Measurements from ENCODE around the gene ODF2L.

The ODF2L gene

DNA sequence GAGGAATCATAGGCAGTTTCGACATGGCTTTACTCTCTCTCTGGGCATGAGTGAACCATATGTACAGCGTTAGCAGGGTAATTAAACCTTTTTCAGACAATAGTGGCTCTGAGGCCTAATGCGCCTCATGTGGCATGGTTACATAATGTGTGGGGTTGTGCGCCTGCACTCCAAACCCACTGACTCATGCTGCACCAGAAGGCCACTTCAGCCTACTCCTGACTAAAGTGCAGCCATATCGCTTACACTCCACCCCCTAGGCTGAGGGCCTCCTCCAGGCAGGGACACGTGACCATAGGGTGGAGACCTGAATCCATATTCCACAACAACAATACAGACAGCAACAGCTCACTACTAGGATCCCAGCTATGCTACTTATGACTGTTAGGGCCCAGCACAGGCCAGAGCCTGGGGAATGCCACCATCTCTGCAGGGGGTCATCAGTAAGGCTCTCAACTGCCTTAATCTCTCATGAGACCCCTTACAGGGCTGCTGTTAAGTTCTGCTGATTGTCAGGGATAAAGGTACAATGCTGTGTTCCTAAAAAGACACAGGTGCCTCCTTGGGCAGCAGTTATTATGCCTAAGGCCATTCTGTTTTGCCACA is 13.4 kb upstream of the ODF2L start:
- H3K9ac ChIP-seq, result no peak overlapping the region
- no peaks in the 10 kb centered on the region for H3K27me3 ChIP-seq (ENCODE audit: insufficient read depth, low read depth)
- no peaks in the 10 kb centered on the region for H3K4me1 ChIP-seq (ENCODE audit: low read depth, poor library complexity, severe bottlenecking)
- H3K36me3 ChIP-seq (ENCODE audit: insufficient read depth), result no peaks in the 10 kb centered on the region
- TF ChIP-seq, protein P1, sequence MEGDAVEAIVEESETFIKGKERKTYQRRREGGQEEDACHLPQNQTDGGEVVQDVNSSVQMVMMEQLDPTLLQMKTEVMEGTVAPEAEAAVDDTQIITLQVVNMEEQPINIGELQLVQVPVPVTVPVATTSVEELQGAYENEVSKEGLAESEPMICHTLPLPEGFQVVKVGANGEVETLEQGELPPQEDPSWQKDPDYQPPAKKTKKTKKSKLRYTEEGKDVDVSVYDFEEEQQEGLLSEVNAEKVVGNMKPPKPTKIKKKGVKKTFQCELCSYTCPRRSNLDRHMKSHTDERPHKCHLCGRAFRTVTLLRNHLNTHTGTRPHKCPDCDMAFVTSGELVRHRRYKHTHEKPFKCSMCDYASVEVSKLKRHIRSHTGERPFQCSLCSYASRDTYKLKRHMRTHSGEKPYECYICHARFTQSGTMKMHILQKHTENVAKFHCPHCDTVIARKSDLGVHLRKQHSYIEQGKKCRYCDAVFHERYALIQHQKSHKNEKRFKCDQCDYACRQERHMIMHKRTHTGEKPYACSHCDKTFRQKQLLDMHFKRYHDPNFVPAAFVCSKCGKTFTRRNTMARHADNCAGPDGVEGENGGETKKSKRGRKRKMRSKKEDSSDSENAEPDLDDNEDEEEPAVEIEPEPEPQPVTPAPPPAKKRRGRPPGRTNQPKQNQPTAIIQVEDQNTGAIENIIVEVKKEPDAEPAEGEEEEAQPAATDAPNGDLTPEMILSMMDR (conservative IDR thresholded peaks at IDR 0.05; ENCODE audit: low read depth, low read length), result no peak
- no peak overlapping the region for H3K4me2 ChIP-seq
- no peak overlapping the region for H2AFZ ChIP-seq (ENCODE audit: low read depth)
- H4K20me1 ChIP-seq (ENCODE audit: insufficient read depth), result no peaks in the 10 kb centered on the region
- no peak overlapping the region for H3K27ac ChIP-seq
- no peak overlapping the region for H3K4me3 ChIP-seq (IDR thresholded peaks at IDR 0.05; ENCODE audit: insufficient read depth, low read depth, low read length)
- H3K79me2 ChIP-seq (ENCODE audit: insufficient read depth, low read depth), result no peaks in the 10 kb centered on the region

DNA sequence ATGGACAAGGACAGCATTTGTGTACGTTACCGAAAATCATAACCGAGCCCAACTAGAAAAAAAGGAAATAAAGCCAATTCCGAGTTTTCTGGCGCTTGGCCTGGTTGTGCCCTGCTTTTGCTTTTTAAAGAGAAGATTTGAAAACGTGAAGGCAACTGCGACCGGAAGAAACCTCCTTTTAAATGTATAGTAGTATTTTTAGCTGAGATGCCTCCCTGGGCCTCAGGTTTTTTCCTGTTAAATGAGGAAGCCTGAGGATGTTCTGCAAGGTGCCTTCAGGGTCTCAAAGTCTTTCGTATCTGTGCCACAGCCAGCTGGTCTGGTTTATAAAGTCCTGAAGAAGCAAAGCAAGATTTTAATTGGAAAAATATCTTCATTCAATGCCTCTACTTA is 371 bp upstream of the ODF2L start:
- Histone ChIP-seq H3K36me3 (ENCODE audit: insufficient read depth) (no peaks in the 10 kb centered on the region), H4K20me1 (ENCODE audit: insufficient read depth) (no peaks in the 10 kb centered on the region), H3K27ac (peak overlapping the region; percentile 20; the same call in 1 of the 2 replicates), H3K27me3 (ENCODE audit: insufficient read depth, low read depth) (no peaks in the 10 kb centered on the region), H3K4me1 (ENCODE audit: low read depth, poor library complexity, severe bottlenecking) (peaks cover 4% of the 10 kb centered on the region), H3K4me2 (peak overlapping the region; percentile 87), H3K9ac (peak overlapping the region; percentile 24; the same call in 1 of the 2 replicates), H2AFZ (ENCODE audit: low read depth) (peak overlapping the region; percentile 85), H3K79me2 (ENCODE audit: insufficient read depth, low read depth) (no peaks in the 10 kb centered on the region), H3K4me3 (IDR thresholded peaks at IDR 0.05; ENCODE audit: insufficient read depth, low read depth, low read length) (no peak overlapping the region)
- TF ChIP-seq, protein P1 (conservative IDR thresholded peaks at IDR 0.05; ENCODE audit: low read depth, low read length), result no peak

- H3K36me3 ChIP-seq (ENCODE audit: insufficient read depth), result no peaks in the 10 kb centered on the region
- no peak overlapping the region for H3K4me3 ChIP-seq (IDR thresholded peaks at IDR 0.05; ENCODE audit: insufficient read depth, low read depth, low read length)
- TF ChIP-seq, protein P1 (conservative IDR thresholded peaks at IDR 0.05; ENCODE audit: low read depth, low read length), result no peak
- H3K9ac ChIP-seq, result no peak overlapping the region
- no peaks in the 10 kb centered on the region for H4K20me1 ChIP-seq (ENCODE audit: insufficient read depth)
- H3K4me2 ChIP-seq, result no peak overlapping the region
- H3K27me3 ChIP-seq (ENCODE audit: insufficient read depth, low read depth), result no peaks in the 10 kb centered on the region
- no peak overlapping the region for H2AFZ ChIP-seq (ENCODE audit: low read depth)
- H3K79me2 ChIP-seq (ENCODE audit: insufficient read depth, low read depth), result no peaks in the 10 kb centered on the region
- H3K27ac ChIP-seq, result no peak overlapping the region
- peaks cover 9% of the 10 kb centered on the region for H3K4me1 ChIP-seq (ENCODE audit: low read depth, poor library complexity, severe bottlenecking)
Measured at GRCh38 chr1:86394416-86394815, 1.7 kb downstream of the ODF2L start.

- Histone ChIP-seq H4K20me1 (ENCODE audit: insufficient read depth) (no peaks in the 10 kb centered on the region), H3K36me3 (ENCODE audit: insufficient read depth) (no peaks in the 10 kb centered on the region), H3K27ac (peak overlapping the region; percentile 32; the same call in 1 of the 2 replicates), H3K9ac (peak overlapping the region; percentile 22; the same call in 1 of the 2 replicates), H3K79me2 (ENCODE audit: insufficient read depth, low read depth) (no peaks in the 10 kb centered on the region), H3K27me3 (ENCODE audit: insufficient read depth, low read depth) (no peaks in the 10 kb centered on the region), H2AFZ (ENCODE audit: low read depth) (no peak overlapping the region), H3K4me3 (IDR thresholded peaks at IDR 0.05; ENCODE audit: insufficient read depth, low read depth, low read length) (no peak overlapping the region), H3K4me2 (peak overlapping the region; percentile 80), H3K4me1 (ENCODE audit: low read depth, poor library complexity, severe bottlenecking) (peaks cover 18% of the 10 kb centered on the region)
- TF ChIP-seq, protein P1 (conservative IDR thresholded peaks at IDR 0.05; ENCODE audit: low read depth, low read length), result no peak
Measured at GRCh38 chr1:86389307-86389706, 6.8 kb downstream of the ODF2L start.

Data from KMS-11 (cell line).